ENCODE results near the gene UEVLD. TPM values are rescaled to one million over a fixed set of nuclear protein-coding genes. Genes with fewer than 3 reads are reported as not detected.

The UEVLD gene
- total and polyA plus RNA-seq, 4 donors, result 5.7 to 15.5 (median 6.7) TPM

DNA sequence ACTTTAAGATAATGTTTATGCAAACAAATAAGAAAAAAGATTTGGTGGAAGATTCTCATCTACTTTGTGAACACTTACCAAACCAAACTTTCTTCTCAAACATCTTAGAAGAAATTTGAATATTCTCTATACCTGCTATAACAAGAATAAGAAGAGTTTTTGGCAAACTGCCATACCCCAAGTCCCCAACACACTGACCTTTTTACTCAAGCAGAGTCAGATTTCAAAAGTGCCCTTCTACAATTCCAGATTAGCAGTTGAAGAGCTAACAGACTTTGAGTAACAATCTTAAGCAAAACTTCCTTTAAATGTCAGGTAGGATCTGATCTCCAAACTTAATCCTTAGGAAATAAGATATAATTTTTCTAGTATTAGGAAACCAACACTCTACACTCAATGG, 95.6 kb downstream of the UEVLD start:
- DNase-seq (ENCODE audit: low spot score), result no peak
- Histone ChIP-seq H3K27ac (ENCODE audit: low read depth in 1 of 2, low read length in 2 of 2) (no peak overlapping the region), H3K36me3 (ENCODE audit: control insufficient read depth in 4 of 4, insufficient read depth in 3 of 4, low read depth in 1 of 4, low read length in 3 of 4) (peaks cover 0 to 38% (median 21%) of the 10 kb centered on the region in 4 donors)

More for the DNA sequence above, 95.6 kb downstream of the UEVLD start:
- Histone ChIP-seq H3K9me3 (ENCODE audit: control insufficient read depth in 4 of 4, low read length in 3 of 4) (no peaks in the 10 kb centered on the region), H3K4me3 (ENCODE audit: low read depth in 1 of 3, low read length in 3 of 3) (no peak overlapping the region), H3K4me1 (ENCODE audit: control insufficient read depth in 4 of 4, insufficient read depth in 4 of 4, low read length in 3 of 4) (no peaks in the 10 kb centered on the region), H3K9ac (ENCODE audit: low read depth in 1 of 2, low read length in 2 of 2) (no peak overlapping the region), H3K27me3 (ENCODE audit: control insufficient read depth in 4 of 4, insufficient read depth in 4 of 4, low read length in 3 of 4) (no peaks in the 10 kb centered on the region)
- no peak for TF ChIP-seq YY1 (IDR thresholded peaks at IDR 0.05)
- no peak for TF ChIP-seq FOXA2 (IDR thresholded peaks at IDR 0.05)
- no peak for TF ChIP-seq HNF4G (IDR thresholded peaks at IDR 0.05)
- TF ChIP-seq, protein P1, sequence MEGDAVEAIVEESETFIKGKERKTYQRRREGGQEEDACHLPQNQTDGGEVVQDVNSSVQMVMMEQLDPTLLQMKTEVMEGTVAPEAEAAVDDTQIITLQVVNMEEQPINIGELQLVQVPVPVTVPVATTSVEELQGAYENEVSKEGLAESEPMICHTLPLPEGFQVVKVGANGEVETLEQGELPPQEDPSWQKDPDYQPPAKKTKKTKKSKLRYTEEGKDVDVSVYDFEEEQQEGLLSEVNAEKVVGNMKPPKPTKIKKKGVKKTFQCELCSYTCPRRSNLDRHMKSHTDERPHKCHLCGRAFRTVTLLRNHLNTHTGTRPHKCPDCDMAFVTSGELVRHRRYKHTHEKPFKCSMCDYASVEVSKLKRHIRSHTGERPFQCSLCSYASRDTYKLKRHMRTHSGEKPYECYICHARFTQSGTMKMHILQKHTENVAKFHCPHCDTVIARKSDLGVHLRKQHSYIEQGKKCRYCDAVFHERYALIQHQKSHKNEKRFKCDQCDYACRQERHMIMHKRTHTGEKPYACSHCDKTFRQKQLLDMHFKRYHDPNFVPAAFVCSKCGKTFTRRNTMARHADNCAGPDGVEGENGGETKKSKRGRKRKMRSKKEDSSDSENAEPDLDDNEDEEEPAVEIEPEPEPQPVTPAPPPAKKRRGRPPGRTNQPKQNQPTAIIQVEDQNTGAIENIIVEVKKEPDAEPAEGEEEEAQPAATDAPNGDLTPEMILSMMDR (IDR thresholded peaks at IDR 0.05; ENCODE audit: low read depth, low read length, missing input control), result no peak
- no peak for TF ChIP-seq REST (IDR thresholded peaks at IDR 0.05)
- TF ChIP-seq JUND (IDR thresholded peaks at IDR 0.05), result no peak
- TF ChIP-seq RAD21 (IDR thresholded peaks at IDR 0.05), result no peak
- TF ChIP-seq ZBTB33 (IDR thresholded peaks at IDR 0.05), result no peak
- TF ChIP-seq TAF1 (conservative IDR thresholded peaks at IDR 0.05), result no peak
- TF ChIP-seq, protein P2, sequence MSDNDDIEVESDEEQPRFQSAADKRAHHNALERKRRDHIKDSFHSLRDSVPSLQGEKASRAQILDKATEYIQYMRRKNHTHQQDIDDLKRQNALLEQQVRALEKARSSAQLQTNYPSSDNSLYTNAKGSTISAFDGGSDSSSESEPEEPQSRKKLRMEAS (IDR thresholded peaks at IDR 0.05), result no peak
- TF ChIP-seq NR2F2 (IDR thresholded peaks at IDR 0.05), result no peak
- no peak for TF ChIP-seq SP1 (IDR thresholded peaks at IDR 0.05)
- TF ChIP-seq ATF3 (IDR thresholded peaks at IDR 0.05), result no peak
- TF ChIP-seq GABPA (IDR thresholded peaks at IDR 0.05 in 1 of 2, conservative IDR thresholded peaks at IDR 0.05 in 1 of 2), result no peak
